Liver (tissue), 9 donors: Measurements from ENCODE around the gene TENT5C. TPM values are rescaled to one million over a fixed set of nuclear protein-coding genes. Genes with fewer than 3 reads are reported as not detected.

Experiments used
- DNase-seq: peaks from one replicate; pipeline ENCODE4 v3.0.0-alpha.2; 2017; ENCODE audit warnings: low spot score
- H3K27ac ChIP-seq, 2 donors: one replicate each; pipeline ENCODE4 v1.7.0; 2013; ENCODE audit warnings: inconsistent platforms in 2 of 2, low read length in 2 of 2, control low read depth in 1 of 2, low read depth in 1 of 2, mild to moderate bottlenecking in 1 of 2
- H3K27me3 ChIP-seq, 4 donors: one replicate each; pipeline versions ENCODE4 v1.6.1 to v1.7.0; 2013; ENCODE audit warnings: low read length in 3 of 4, inconsistent platforms in 1 of 4, mild to moderate bottlenecking in 1 of 4, moderate library complexity in 1 of 4; ENCODE audit not compliant: control insufficient read depth in 4 of 4, insufficient read depth in 4 of 4
- H3K36me3 ChIP-seq, 4 donors: one replicate each; pipeline versions ENCODE4 v1.6.1 to v1.7.0; 2013; ENCODE audit warnings: low read length in 3 of 4, mild to moderate bottlenecking in 3 of 4, low read depth in 1 of 4, moderate library complexity in 1 of 4; ENCODE audit not compliant: control insufficient read depth in 4 of 4, insufficient read depth in 3 of 4
- H3K4me1 ChIP-seq, 4 donors: one replicate each; pipeline versions ENCODE4 v1.6.1 to v1.7.0; 2013; ENCODE audit warnings: low read length in 3 of 4, mild to moderate bottlenecking in 3 of 4, moderate library complexity in 1 of 4; ENCODE audit not compliant: control insufficient read depth in 4 of 4, insufficient read depth in 4 of 4
- H3K4me3 ChIP-seq, 3 donors: one replicate each; pipeline versions ENCODE4 v1.6.1 to v1.7.0; 2013; ENCODE audit warnings: low read length in 3 of 3, control low read depth in 1 of 3, low read depth in 1 of 3, mild to moderate bottlenecking in 1 of 3
- H3K9ac ChIP-seq, 2 donors: one replicate each; pipeline ENCODE4 v1.7.0; 2013; ENCODE audit warnings: low read length in 2 of 2, mild to moderate bottlenecking in 2 of 2, moderate library complexity in 2 of 2, control low read depth in 1 of 2, low read depth in 1 of 2
- H3K9me3 ChIP-seq, 4 donors: one replicate each; pipeline versions ENCODE4 v1.6.1 to v1.7.0; 2013; ENCODE audit warnings: low read length in 3 of 4; ENCODE audit not compliant: control insufficient read depth in 4 of 4
- EGR1 ChIP-seq, 2 donors: IDR thresholded peaks; 2 replicates each; pipeline ENCODE4 v1.6.1; 2016 to 2018; ENCODE audit warnings: antibody characterized with exemption in 2 of 2, low read depth in 2 of 2
- FOXA1 ChIP-seq: IDR thresholded peaks from 2 replicates; pipeline ENCODE4 v1.6.1; 2016; ENCODE audit warnings: antibody characterized with exemption
- FOXA2 ChIP-seq: IDR thresholded peaks from 2 replicates; pipeline ENCODE4 v1.6.1; 2016; ENCODE audit warnings: antibody characterized with exemption
- GABPA ChIP-seq, 2 donors: IDR thresholded peaks in 1 of 2; conservative IDR thresholded peaks in 1 of 2; 2 replicates each; pipeline ENCODE4 v1.6.1; 2016; ENCODE audit warnings: antibody characterized with exemption in 2 of 2, mild to moderate bottlenecking in 1 of 2, moderate library complexity in 1 of 2
- HNF4A ChIP-seq, 2 donors: conservative IDR thresholded peaks; 2 replicates each; pipeline ENCODE4 v1.6.1; 2016; ENCODE audit warnings: antibody characterized with exemption in 2 of 2, mild to moderate bottlenecking in 2 of 2
- HNF4G ChIP-seq: IDR thresholded peaks from 2 replicates; pipeline ENCODE4 v1.6.1; 2016; ENCODE audit warnings: antibody characterized with exemption
- JUND ChIP-seq, 2 donors: IDR thresholded peaks; 2 replicates each; pipeline ENCODE4 v1.6.1; 2016; ENCODE audit warnings: antibody characterized with exemption in 2 of 2
- NR2F2 ChIP-seq: IDR thresholded peaks from 2 replicates; pipeline ENCODE4 v1.6.1; 2016; ENCODE audit warnings: antibody characterized with exemption
- RAD21 ChIP-seq, 2 donors: IDR thresholded peaks; 2 replicates each; pipeline ENCODE4 v1.6.1; 2016; ENCODE audit warnings: antibody characterized with exemption in 2 of 2, mild to moderate bottlenecking in 2 of 2
- RXRA ChIP-seq, 2 donors: IDR thresholded peaks; 2 replicates each; pipeline ENCODE4 v1.6.1; 2017 to 2018; ENCODE audit warnings: antibody characterized with exemption in 2 of 2, mild to moderate bottlenecking in 1 of 2
- SP1 ChIP-seq: IDR thresholded peaks from 2 replicates; pipeline ENCODE4 v1.6.1; 2018; ENCODE audit warnings: antibody characterized with exemption, mild to moderate bottlenecking
- TAF1 ChIP-seq: conservative IDR thresholded peaks from 2 replicates; pipeline ENCODE4 v1.6.1; 2016; ENCODE audit warnings: antibody characterized with exemption, mild to moderate bottlenecking
- YY1 ChIP-seq: IDR thresholded peaks from 2 replicates; pipeline ENCODE4 v1.6.1; 2016; ENCODE audit warnings: antibody characterized with exemption, mild to moderate bottlenecking
- WGBS: extraction: QIAGEN DNeasy Blood & Tissue Kit; methylation state at CpG from one replicate; pipeline ENCODE4 v1.1.7; 2013; 5-methylcytosine and 5-hydroxymethylcytosine counted together
- polyA plus RNA-seq, 2 donors: library from polyadenylated mRNA; stranded (reverse) in 1 of 2; unstranded in 1 of 2; fragments of 200-250 nt in 1 of 2; fragments of >200 nt in 1 of 2; fragmentation: Nextera tagmentation in 1 of 2; extraction: Ambion mirVana in 1 of 2; gene quantifications; one replicate each; pipeline versions ENCODE4 v1.2.1 to v1.2.3, GENCODE V29; 2013 to 2015
- total RNA-seq, 2 donors: library from RNA; depleted of rRNA; stranded (reverse); fragments of >200 nt; gene quantifications; one replicate each; pipeline ENCODE4 v1.2.3, GENCODE V29; 2014
- TF ChIP-seq, protein P1 (sequence below): IDR thresholded peaks from 2 replicates; pipeline ENCODE4 v1.6.1; 2016; ENCODE audit warnings: antibody characterized with exemption
- TF ChIP-seq, protein P2 (sequence below): IDR thresholded peaks from 2 replicates; pipeline ENCODE4 v1.6.1; 2016; ENCODE audit warnings: antibody characterized with exemption
- TF ChIP-seq, protein P3 (sequence below): fragments of 150-350 bp; IDR thresholded peaks from 2 replicates; pipeline ENCODE4 v1.5.1; 2017; ENCODE audit warnings: improper control_type of control experiment, low read depth, low read length; ENCODE audit not compliant: missing input control
- TF ChIP-seq, protein P4 (sequence below): IDR thresholded peaks from 2 replicates; pipeline ENCODE4 v1.6.1; 2016; ENCODE audit warnings: antibody characterized with exemption, mild to moderate bottlenecking
- TF ChIP-seq, protein P5 (sequence below): IDR thresholded peaks from 2 replicates; pipeline ENCODE4 v1.6.1; 2016; ENCODE audit warnings: antibody characterized with exemption
- donor health status: healthy.
- donor health status: healthy.
- donor health status: healthy.
- donor health status: healthy.
- donor health status: healthy.

TENT5C gene
- total and polyA plus RNA-seq, 4 donors: 1.1 to 200 (median 4.8) TPM

GRCh38 chr1:117675907-117676430, 70.1 kb downstream of the TENT5C start:
- 84% methylated on average over 3 of the region's 3 CpGs for WGBS
- H3K4me3 ChIP-seq: no peak overlapping the region
- H3K9ac ChIP-seq: no peak overlapping the region
- DNase-seq: no peak
- no peaks in the 10 kb centered on the region for H3K9me3 ChIP-seq
- H3K27me3 ChIP-seq: no peaks in the 10 kb centered on the region
- no peaks in the 10 kb centered on the region for H3K36me3 ChIP-seq
- no peak for TF ChIP-seq EGR1 (IDR thresholded peaks at IDR 0.05; ENCODE audit: low read depth in 2 of 2)
- no peak for TF ChIP-seq NR2F2
- no peak for TF ChIP-seq FOXA2
- TF ChIP-seq, protein P1, sequence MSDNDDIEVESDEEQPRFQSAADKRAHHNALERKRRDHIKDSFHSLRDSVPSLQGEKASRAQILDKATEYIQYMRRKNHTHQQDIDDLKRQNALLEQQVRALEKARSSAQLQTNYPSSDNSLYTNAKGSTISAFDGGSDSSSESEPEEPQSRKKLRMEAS: no peak
- no peak for TF ChIP-seq HNF4A (conservative IDR thresholded peaks at IDR 0.05)
- TF ChIP-seq, protein P2, sequence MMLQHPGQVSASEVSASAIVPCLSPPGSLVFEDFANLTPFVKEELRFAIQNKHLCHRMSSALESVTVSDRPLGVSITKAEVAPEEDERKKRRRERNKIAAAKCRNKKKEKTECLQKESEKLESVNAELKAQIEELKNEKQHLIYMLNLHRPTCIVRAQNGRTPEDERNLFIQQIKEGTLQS: no peak
- TF ChIP-seq FOXA1: no peak
- TF ChIP-seq SP1: no peak
- TF ChIP-seq GABPA (IDR thresholded peaks at IDR 0.05 in 1 of 2, conservative IDR thresholded peaks at IDR 0.05 in 1 of 2): no peak
- TF ChIP-seq RXRA (IDR thresholded peaks at IDR 0.05): no peak
- TF ChIP-seq, protein P3, sequence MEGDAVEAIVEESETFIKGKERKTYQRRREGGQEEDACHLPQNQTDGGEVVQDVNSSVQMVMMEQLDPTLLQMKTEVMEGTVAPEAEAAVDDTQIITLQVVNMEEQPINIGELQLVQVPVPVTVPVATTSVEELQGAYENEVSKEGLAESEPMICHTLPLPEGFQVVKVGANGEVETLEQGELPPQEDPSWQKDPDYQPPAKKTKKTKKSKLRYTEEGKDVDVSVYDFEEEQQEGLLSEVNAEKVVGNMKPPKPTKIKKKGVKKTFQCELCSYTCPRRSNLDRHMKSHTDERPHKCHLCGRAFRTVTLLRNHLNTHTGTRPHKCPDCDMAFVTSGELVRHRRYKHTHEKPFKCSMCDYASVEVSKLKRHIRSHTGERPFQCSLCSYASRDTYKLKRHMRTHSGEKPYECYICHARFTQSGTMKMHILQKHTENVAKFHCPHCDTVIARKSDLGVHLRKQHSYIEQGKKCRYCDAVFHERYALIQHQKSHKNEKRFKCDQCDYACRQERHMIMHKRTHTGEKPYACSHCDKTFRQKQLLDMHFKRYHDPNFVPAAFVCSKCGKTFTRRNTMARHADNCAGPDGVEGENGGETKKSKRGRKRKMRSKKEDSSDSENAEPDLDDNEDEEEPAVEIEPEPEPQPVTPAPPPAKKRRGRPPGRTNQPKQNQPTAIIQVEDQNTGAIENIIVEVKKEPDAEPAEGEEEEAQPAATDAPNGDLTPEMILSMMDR: no peak
- TF ChIP-seq YY1: no peak
- no peak for TF ChIP-seq JUND (IDR thresholded peaks at IDR 0.05)
- TF ChIP-seq, protein P4, sequence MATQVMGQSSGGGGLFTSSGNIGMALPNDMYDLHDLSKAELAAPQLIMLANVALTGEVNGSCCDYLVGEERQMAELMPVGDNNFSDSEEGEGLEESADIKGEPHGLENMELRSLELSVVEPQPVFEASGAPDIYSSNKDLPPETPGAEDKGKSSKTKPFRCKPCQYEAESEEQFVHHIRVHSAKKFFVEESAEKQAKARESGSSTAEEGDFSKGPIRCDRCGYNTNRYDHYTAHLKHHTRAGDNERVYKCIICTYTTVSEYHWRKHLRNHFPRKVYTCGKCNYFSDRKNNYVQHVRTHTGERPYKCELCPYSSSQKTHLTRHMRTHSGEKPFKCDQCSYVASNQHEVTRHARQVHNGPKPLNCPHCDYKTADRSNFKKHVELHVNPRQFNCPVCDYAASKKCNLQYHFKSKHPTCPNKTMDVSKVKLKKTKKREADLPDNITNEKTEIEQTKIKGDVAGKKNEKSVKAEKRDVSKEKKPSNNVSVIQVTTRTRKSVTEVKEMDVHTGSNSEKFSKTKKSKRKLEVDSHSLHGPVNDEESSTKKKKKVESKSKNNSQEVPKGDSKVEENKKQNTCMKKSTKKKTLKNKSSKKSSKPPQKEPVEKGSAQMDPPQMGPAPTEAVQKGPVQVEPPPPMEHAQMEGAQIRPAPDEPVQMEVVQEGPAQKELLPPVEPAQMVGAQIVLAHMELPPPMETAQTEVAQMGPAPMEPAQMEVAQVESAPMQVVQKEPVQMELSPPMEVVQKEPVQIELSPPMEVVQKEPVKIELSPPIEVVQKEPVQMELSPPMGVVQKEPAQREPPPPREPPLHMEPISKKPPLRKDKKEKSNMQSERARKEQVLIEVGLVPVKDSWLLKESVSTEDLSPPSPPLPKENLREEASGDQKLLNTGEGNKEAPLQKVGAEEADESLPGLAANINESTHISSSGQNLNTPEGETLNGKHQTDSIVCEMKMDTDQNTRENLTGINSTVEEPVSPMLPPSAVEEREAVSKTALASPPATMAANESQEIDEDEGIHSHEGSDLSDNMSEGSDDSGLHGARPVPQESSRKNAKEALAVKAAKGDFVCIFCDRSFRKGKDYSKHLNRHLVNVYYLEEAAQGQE: no peak
- TF ChIP-seq HNF4G: no peak
- TF ChIP-seq, protein P5, sequence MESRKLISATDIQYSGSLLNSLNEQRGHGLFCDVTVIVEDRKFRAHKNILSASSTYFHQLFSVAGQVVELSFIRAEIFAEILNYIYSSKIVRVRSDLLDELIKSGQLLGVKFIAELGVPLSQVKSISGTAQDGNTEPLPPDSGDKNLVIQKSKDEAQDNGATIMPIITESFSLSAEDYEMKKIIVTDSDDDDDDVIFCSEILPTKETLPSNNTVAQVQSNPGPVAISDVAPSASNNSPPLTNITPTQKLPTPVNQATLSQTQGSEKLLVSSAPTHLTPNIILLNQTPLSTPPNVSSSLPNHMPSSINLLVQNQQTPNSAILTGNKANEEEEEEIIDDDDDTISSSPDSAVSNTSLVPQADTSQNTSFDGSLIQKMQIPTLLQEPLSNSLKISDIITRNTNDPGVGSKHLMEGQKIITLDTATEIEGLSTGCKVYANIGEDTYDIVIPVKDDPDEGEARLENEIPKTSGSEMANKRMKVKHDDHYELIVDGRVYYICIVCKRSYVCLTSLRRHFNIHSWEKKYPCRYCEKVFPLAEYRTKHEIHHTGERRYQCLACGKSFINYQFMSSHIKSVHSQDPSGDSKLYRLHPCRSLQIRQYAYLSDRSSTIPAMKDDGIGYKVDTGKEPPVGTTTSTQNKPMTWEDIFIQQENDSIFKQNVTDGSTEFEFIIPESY: no peak
- no peak for TF ChIP-seq TAF1
- TF ChIP-seq RAD21 (IDR thresholded peaks at IDR 0.05): no peak
- no peak overlapping the region for H3K27ac ChIP-seq
- H3K4me1 ChIP-seq: no peaks in the 10 kb centered on the region
